Hepatic stellate cell (primary cell): ENCODE measurements around the gene JMJD1C.
"Not testable (repeated sequence)": the region's sequence is repeated elsewhere in the genome, so short reads cannot be mapped to it uniquely, and the experiment has no call there.

Source experiments
- DNase-seq: peaks from one replicate; pipeline ENCODE4 v3.0.0; 2011; ENCODE audit warnings: low spot score

JMJD1C gene

GRCh38 chr10:63169624-63170023 lies 296.2 kb downstream of the JMJD1C start:
- DNase-seq: no peak

GRCh38 chr10:63168821-63169462 lies 296.8 kb downstream of the JMJD1C start:
- DNase-seq: no peak

GRCh38 chr10:63166742-63167258 lies 299.0 kb downstream of the JMJD1C start:
- peak; percentile 20 for DNase-seq

- no peak for DNase-seq
Measured at GRCh38 chr10:63165249-63165648, 300.5 kb downstream of the JMJD1C start.

- DNase-seq: no peak
Measured at GRCh38 chr10:63164166-63164623, 301.6 kb downstream of the JMJD1C start.

- DNase-seq: no peak
Measured at GRCh38 chr10:63161592-63161991, 304.2 kb downstream of the JMJD1C start.

GRCh38 chr10:63157845-63158624 lies 307.7 kb downstream of the JMJD1C start:
- peak; percentile 46 for DNase-seq

GRCh38 chr10:63156236-63156635 lies 309.5 kb downstream of the JMJD1C start:
- DNase-seq: no peak

GRCh38 chr10:63155388-63156020 lies 310.3 kb downstream of the JMJD1C start:
- no peak for DNase-seq

GRCh38 chr10:63154546-63155387 lies 311.0 kb downstream of the JMJD1C start:
- no peak for DNase-seq

GRCh38 chr10:63153868-63154545 lies 311.8 kb downstream of the JMJD1C start:
- DNase-seq: not testable (repeated sequence)

- no peak for DNase-seq
Measured at GRCh38 chr10:63150745-63151144, 315.0 kb downstream of the JMJD1C start.

- DNase-seq: no peak
Measured at GRCh38 chr10:63146503-63146902, 319.3 kb downstream of the JMJD1C start.

GRCh38 chr10:63145782-63146181 lies 320.0 kb downstream of the JMJD1C start:
- DNase-seq: no peak

- DNase-seq: no peak
Measured at GRCh38 chr10:63143987-63144386, 321.8 kb downstream of the JMJD1C start.

GRCh38 chr10:63142136-63142535 lies 323.6 kb downstream of the JMJD1C start:
- no peak for DNase-seq

GRCh38 chr10:63140077-63140476 lies 325.7 kb downstream of the JMJD1C start:
- no peak for DNase-seq

GRCh38 chr10:63137306-63137705 lies 328.5 kb downstream of the JMJD1C start:
- no peak for DNase-seq

- DNase-seq: no peak
Measured at GRCh38 chr10:63133821-63134557, 331.8 kb downstream of the JMJD1C start.

- DNase-seq: peak; percentile 91
Measured at GRCh38 chr10:63133056-63133820, 332.5 kb downstream of the JMJD1C start, which contains the start of gene NRBF2. NRBF2 (plus strand) TSS chr10:63133328; CDS start chr10:63133471, 143 bp downstream.
